ENCODE results near the gene WRAP73.

Gene WRAP73

DNA sequence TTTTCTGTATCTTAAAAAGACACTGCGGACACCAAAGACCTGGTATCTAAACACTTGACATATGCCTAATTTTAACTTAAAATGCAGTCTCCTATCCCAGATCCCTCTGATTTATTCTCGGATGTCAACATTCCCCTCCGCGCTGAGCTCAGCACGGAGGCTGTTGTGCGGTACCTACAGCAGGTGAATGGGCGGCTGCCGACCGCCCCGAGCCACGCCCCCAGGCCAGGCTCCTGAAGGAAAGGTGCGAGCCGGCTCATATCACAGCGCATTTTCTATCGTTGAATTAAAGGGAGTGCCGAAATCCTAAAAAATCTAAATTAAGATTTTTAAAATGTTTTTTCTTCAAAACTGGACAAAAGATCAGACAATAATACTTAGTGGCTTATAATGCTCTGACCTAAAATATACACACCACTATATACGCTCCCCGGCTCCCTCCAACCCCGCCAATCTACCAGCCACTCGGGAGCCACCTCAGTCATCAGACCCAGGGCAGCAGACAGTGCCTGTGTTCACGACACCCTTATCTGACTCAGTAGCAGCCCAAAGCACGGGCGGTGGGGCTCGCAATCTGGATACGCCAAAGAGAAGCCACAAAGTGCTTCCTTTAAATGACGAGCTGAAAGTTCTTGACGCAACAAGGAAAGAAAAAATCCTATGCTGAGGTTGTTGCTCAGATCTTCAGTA lies 4.1 kb downstream of the WRAP73 start:
- peaks cover 8% of the 10 kb centered on the region for H3K27me3 ChIP-seq
- TF ChIP-seq, protein P1, sequence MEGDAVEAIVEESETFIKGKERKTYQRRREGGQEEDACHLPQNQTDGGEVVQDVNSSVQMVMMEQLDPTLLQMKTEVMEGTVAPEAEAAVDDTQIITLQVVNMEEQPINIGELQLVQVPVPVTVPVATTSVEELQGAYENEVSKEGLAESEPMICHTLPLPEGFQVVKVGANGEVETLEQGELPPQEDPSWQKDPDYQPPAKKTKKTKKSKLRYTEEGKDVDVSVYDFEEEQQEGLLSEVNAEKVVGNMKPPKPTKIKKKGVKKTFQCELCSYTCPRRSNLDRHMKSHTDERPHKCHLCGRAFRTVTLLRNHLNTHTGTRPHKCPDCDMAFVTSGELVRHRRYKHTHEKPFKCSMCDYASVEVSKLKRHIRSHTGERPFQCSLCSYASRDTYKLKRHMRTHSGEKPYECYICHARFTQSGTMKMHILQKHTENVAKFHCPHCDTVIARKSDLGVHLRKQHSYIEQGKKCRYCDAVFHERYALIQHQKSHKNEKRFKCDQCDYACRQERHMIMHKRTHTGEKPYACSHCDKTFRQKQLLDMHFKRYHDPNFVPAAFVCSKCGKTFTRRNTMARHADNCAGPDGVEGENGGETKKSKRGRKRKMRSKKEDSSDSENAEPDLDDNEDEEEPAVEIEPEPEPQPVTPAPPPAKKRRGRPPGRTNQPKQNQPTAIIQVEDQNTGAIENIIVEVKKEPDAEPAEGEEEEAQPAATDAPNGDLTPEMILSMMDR (IDR thresholded peaks at IDR 0.05) = no peak
- no peak overlapping the region for H3K4me3 ChIP-seq (ENCODE audit: low read depth in 1 of 2, low read length in 1 of 2)
- H3K9me3 ChIP-seq = no peaks in the 10 kb centered on the region
- peaks cover 54% of the 10 kb centered on the region for H3K36me3 ChIP-seq
- peak overlapping the region; percentile 78 for H3K27ac ChIP-seq
- H3K4me1 ChIP-seq (ENCODE audit: control insufficient read depth in 1 of 2, insufficient read depth in 1 of 2, low read depth in 1 of 2, low read length in 1 of 2) = peaks cover 48 to 52% of the 10 kb centered on the region in 2 experiments

- no peaks in the 10 kb centered on the region for H3K9me3 ChIP-seq
- H3K4me3 ChIP-seq (ENCODE audit: low read depth in 1 of 2, low read length in 1 of 2) = no peak overlapping the region
- H3K27ac ChIP-seq = no peak overlapping the region
- peaks cover 60% of the 10 kb centered on the region for H3K36me3 ChIP-seq
- H3K4me1 ChIP-seq (ENCODE audit: control insufficient read depth in 1 of 2, insufficient read depth in 1 of 2, low read depth in 1 of 2, low read length in 1 of 2) = peaks cover 42 to 47% of the 10 kb centered on the region in 2 experiments
- TF ChIP-seq, protein P1 (IDR thresholded peaks at IDR 0.05) = no peak
- H3K27me3 ChIP-seq = peaks cover 3% of the 10 kb centered on the region
These were observed 4.7 kb downstream of the WRAP73 start for GRCh38 chr1:3645247-3645646.

DNA sequence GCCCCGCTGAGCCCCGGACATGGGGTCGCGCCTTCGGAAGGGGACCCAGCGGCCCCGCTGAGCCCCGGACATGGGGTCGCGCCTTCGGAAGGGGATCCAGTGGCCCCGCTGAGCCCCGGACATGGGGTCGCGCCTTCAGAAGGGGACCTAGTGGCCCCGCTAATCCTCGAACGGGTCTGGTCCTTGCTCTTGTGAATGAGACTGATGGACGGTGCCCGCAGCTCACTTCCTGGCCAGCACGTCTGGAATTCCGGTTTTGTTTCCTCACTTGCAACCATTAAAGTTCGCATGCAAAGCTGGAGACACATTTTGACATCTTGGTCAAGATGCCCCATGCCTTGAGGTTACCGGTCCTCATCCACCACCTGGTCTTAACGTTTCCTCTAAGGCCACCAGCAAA lies 5.6 kb downstream of the WRAP73 start:
- Histone ChIP-seq H3K4me3 (ENCODE audit: low read depth in 1 of 2, low read length in 1 of 2) (no peak overlapping the region), H3K27me3 (no peaks in the 10 kb centered on the region), H3K36me3 (peaks cover 69% of the 10 kb centered on the region), H3K27ac (no peak overlapping the region), H3K4me1 (ENCODE audit: control insufficient read depth in 1 of 2, insufficient read depth in 1 of 2, low read depth in 1 of 2, low read length in 1 of 2) (peaks cover 34 to 37% of the 10 kb centered on the region in 2 experiments), H3K9me3 (no peaks in the 10 kb centered on the region)
- TF ChIP-seq, protein P1 (IDR thresholded peaks at IDR 0.05) = no peak

DNA sequence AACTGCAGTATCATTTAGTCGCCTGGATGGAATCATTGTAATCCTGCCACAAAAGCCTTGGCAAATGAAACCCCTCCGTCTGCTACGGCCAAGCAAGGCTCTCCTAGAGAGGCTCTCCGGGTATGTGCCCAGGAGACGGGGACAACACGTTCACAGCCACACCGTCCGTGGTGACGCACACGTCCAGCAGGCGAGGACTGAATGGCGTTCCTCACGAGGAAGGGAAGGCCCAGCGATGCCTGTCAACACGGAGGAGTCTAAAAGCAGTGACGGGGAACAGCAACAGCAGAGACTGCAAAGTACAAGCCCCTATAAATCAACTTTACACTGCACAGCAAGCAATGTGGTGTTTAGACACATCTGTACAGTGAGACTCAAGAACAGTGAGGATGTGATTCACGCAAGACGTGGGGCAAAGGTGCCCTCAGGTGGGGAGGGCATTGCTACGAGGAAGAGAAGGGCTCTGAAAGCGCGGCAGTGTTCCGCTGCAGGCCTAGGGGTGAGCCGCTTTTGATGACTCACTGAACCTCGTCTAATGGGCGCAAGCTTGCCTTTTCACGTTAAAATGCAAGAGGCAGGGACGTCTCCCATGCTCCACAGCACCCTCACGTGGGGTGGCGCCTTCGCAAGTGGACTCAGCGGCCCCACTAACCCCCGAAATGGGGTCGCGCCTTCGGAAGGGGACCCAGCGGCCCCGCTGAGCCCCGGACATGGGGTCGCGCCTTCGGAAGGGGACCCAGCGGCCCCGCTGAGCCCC lies 6.8 kb downstream of the WRAP73 start:
- Histone ChIP-seq H3K27me3 (no peaks in the 10 kb centered on the region), H3K4me3 (ENCODE audit: low read depth in 1 of 2, low read length in 1 of 2) (no peak overlapping the region), H3K9me3 (no peaks in the 10 kb centered on the region), H3K36me3 (peaks cover 81% of the 10 kb centered on the region), H3K4me1 (ENCODE audit: control insufficient read depth in 1 of 2, insufficient read depth in 1 of 2, low read depth in 1 of 2, low read length in 1 of 2) (peaks cover 22 to 25% of the 10 kb centered on the region in 2 experiments), H3K27ac (no peak overlapping the region)
- TF ChIP-seq, protein P1 (IDR thresholded peaks at IDR 0.05) = no peak

GRCh38 chr1:3641816-3642215 lies 8.1 kb downstream of the WRAP73 start:
- Histone ChIP-seq H3K4me1 (ENCODE audit: control insufficient read depth in 1 of 2, insufficient read depth in 1 of 2, low read depth in 1 of 2, low read length in 1 of 2) (peaks cover 10 to 12% of the 10 kb centered on the region in 2 experiments), H3K4me3 (ENCODE audit: low read depth in 1 of 2, low read length in 1 of 2) (no peak overlapping the region), H3K9me3 (no peaks in the 10 kb centered on the region), H3K27me3 (no peaks in the 10 kb centered on the region), H3K27ac (no peak overlapping the region), H3K36me3 (peaks cover 92% of the 10 kb centered on the region)
- TF ChIP-seq, protein P1 (IDR thresholded peaks at IDR 0.05) = no peak

Measured in neutrophil (primary cell).